Measurements from ENCODE around the gene SORCS2. TPM values are rescaled to one million over a fixed set of nuclear protein-coding genes. Genes with fewer than 3 reads are reported as not detected.
A peak's percentile ranks its signal among the peaks of the same experiment; 100 is the strongest.

SORCS2 gene
- total and polyA plus RNA-seq, 2 of the 4 experiments (the other 2 are of a cell fraction): 0.36 to 0.62 TPM

GRCh38 chr4:7638984-7639789 is 446.8 kb downstream of the SORCS2 start:
- intact Hi-C loops (cut with micrococcal nuclease) (no loop called here), in situ Hi-C loops (cut with MboI; ENCODE audit: low sequenced_read_pairs) (no loop called here), dilution Hi-C loops (cut with HindIII; ENCODE audit: low sequenced_read_pairs, unreplicated experiment) (no loop called here)
- Histone ChIP-seq H2AFZ (replicated peaks; ENCODE audit: low read length, poor library complexity) (no peak overlapping the region), H3K36me3 (ENCODE audit: control insufficient read depth, insufficient read depth, low read length) (no peaks in the 10 kb centered on the region), H2BK120ac (ENCODE audit: low read depth, low read length) (no peak overlapping the region), H3K56ac (ENCODE audit: extremely low read depth, insufficient read depth, low read length) (no peak overlapping the region), H4K8ac (ENCODE audit: low read depth in 2 of 2, low read length in 2 of 2) (no peak overlapping the region), H3K4me3 (ENCODE audit: insufficient read depth, low read depth, low read length) (no peak overlapping the region), H3K9me1 (ENCODE audit: insufficient read depth, low read length) (peaks cover 12% of the 10 kb centered on the region), H4K20me1 (ENCODE audit: insufficient read depth, low read length) (no peaks in the 10 kb centered on the region), H2BK15ac (ENCODE audit: low read depth, low read length) (no peak overlapping the region), H3K18ac (ENCODE audit: low read depth, low read length) (no peak overlapping the region), H3K9ac (ENCODE audit: low read depth, low read length) (no peak overlapping the region), H3K14ac (replicated peaks; ENCODE audit: low read depth, low read length) (no peak overlapping the region), H3K27ac (ENCODE audit: insufficient read depth, low read length) (no peak overlapping the region), H3K27me3 (ENCODE audit: control insufficient read depth, insufficient read depth, low read length) (peaks cover 17% of the 10 kb centered on the region), H2BK5ac (ENCODE audit: low read depth, low read length, poor library complexity, severe bottlenecking) (peak overlapping the region; percentile 56), H2BK20ac (ENCODE audit: low read depth, low read length) (no peak overlapping the region), H3K4me2 (ENCODE audit: low read depth, low read length) (no peak overlapping the region), H4K5ac (ENCODE audit: low read depth, low read length) (no peak overlapping the region), H3K4ac (ENCODE audit: low read depth, low read length) (no peak overlapping the region), H3K79me1 (ENCODE audit: low read depth in 1 of 2, low read length in 2 of 2) (no peaks in the 10 kb centered on the region), H4K91ac (ENCODE audit: insufficient read depth, low read depth, low read length) (no peak overlapping the region), H3K23ac (ENCODE audit: low read depth, low read length) (no peak overlapping the region), H2AK9ac (replicated peaks; ENCODE audit: low read depth, low read length, poor library complexity) (no peak overlapping the region), H2AK5ac (ENCODE audit: low read depth, low read length) (no peak overlapping the region), H3K4me1 (ENCODE audit: control insufficient read depth, insufficient read depth, low read length) (no peaks in the 10 kb centered on the region; the same call in 1 of the 2 replicates), H3K9me3 (ENCODE audit: control insufficient read depth, insufficient read depth, low read length) (peaks cover under 1% of the 10 kb centered on the region)
- CTCF ChIA-PET: no interaction called here
- TF ChIP-seq, protein P1, sequence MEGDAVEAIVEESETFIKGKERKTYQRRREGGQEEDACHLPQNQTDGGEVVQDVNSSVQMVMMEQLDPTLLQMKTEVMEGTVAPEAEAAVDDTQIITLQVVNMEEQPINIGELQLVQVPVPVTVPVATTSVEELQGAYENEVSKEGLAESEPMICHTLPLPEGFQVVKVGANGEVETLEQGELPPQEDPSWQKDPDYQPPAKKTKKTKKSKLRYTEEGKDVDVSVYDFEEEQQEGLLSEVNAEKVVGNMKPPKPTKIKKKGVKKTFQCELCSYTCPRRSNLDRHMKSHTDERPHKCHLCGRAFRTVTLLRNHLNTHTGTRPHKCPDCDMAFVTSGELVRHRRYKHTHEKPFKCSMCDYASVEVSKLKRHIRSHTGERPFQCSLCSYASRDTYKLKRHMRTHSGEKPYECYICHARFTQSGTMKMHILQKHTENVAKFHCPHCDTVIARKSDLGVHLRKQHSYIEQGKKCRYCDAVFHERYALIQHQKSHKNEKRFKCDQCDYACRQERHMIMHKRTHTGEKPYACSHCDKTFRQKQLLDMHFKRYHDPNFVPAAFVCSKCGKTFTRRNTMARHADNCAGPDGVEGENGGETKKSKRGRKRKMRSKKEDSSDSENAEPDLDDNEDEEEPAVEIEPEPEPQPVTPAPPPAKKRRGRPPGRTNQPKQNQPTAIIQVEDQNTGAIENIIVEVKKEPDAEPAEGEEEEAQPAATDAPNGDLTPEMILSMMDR (conservative IDR thresholded peaks at IDR 0.05; ENCODE audit: low read depth, low read length): no peak
- TF ChIP-seq RCOR1 (IDR thresholded peaks at IDR 0.05; ENCODE audit: insufficient replicate concordance, low read length) (no peak), NFE2L2 (IDR thresholded peaks at IDR 0.05; ENCODE audit: low read depth, low read length) (no peak), SMC3 (IDR thresholded peaks at IDR 0.05; ENCODE audit: low read depth, low read length) (no peak), MXI1 (IDR thresholded peaks at IDR 0.05; ENCODE audit: borderline replicate concordance, low read depth, low read length) (no peak), MAZ (IDR thresholded peaks at IDR 0.05; ENCODE audit: borderline replicate concordance, low read depth, low read length) (no peak), CHD1 (IDR thresholded peaks at IDR 0.05; ENCODE audit: low read depth, low read length) (no peak), MAFK (IDR thresholded peaks at IDR 0.05; ENCODE audit: low read depth, low read length) (no peak)
- TF ChIP-seq, protein P2, sequence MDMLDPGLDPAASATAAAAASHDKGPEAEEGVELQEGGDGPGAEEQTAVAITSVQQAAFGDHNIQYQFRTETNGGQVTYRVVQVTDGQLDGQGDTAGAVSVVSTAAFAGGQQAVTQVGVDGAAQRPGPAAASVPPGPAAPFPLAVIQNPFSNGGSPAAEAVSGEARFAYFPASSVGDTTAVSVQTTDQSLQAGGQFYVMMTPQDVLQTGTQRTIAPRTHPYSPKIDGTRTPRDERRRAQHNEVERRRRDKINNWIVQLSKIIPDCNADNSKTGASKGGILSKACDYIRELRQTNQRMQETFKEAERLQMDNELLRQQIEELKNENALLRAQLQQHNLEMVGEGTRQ (IDR thresholded peaks at IDR 0.05; ENCODE audit: low read depth, low read length): no peak
- TF ChIP-seq, protein P3, sequence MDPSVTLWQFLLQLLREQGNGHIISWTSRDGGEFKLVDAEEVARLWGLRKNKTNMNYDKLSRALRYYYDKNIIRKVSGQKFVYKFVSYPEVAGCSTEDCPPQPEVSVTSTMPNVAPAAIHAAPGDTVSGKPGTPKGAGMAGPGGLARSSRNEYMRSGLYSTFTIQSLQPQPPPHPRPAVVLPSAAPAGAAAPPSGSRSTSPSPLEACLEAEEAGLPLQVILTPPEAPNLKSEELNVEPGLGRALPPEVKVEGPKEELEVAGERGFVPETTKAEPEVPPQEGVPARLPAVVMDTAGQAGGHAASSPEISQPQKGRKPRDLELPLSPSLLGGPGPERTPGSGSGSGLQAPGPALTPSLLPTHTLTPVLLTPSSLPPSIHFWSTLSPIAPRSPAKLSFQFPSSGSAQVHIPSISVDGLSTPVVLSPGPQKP (IDR thresholded peaks at IDR 0.05; ENCODE audit: borderline replicate concordance, low read depth, low read length): no peak
- DNase-seq: no peak
- POLR2A ChIA-PET (ENCODE audit: unreplicated experiment): no interaction called here
- no peak for ATAC-seq (ENCODE audit: low read depth)
- BruUV-seq (replicated peaks): no TSS peak
- 97 to 100% methylated on average over 1 to 3 of the region's 7 CpGs for WGBS, 2 experiments (ENCODE audit: extremely low coverage in 2 of 2, insufficient read length in 1 of 2)
